Stimulated activated CD4-positive, alpha-beta T cell treated with anti-CD3 and anti-CD28 coated beads, Interleukin-12 subunit alpha, Interleukin-12 subunit beta, amount 100 ng/mL, for 24 hours (primary cell): Measurements from ENCODE around the gene USP10.
"Not testable (repeated sequence)": the region's sequence is repeated elsewhere in the genome, so short reads cannot be mapped to it uniquely, and the experiment has no call there.

ENCODE experiments used
- DNase-seq, 2 experiments: peaks; one replicate each; pipeline ENCODE4 v3.0.0-alpha.2; 2020; ENCODE audit warnings: low read depth in 2 of 2

The USP10 gene

DNA sequence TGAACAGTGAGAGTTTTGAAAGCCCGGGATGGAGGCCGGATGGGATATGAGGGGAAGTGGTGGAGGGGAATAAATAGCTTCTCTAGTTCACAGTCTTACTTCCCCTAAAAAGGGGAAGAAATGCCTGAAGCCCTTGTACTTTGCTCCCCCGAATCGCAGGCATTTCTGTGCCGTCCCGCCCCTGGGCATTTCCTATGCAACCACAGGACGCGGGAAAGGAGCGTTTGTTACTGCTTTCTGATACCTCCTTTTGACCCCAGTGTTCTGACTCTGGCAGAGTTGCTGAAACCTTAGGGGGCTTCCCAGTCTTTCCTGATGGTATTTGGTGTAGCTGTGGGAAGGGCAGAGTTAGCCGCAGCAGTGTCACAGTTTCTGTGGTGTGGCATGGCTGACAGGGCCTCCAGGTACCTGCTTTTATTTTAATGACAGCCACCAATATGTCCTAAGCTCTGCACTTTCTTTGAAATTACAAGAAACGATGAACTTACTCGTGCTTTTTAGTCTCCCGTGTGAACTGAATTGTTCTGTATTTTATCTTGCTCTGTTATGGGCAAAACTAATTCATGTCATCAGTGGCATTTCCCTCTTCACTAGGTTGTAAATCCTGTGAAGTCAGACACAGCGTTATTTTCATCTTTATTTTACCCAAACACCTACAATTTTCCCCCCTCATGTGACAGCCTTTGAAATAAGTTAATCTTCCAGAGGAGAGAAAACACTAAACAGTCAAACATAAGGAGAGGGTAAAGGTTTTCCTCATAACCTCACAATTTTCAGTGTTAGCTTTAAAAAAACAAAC is 27.1 kb downstream of the USP10 start:
- no peak for DNase-seq

DNA sequence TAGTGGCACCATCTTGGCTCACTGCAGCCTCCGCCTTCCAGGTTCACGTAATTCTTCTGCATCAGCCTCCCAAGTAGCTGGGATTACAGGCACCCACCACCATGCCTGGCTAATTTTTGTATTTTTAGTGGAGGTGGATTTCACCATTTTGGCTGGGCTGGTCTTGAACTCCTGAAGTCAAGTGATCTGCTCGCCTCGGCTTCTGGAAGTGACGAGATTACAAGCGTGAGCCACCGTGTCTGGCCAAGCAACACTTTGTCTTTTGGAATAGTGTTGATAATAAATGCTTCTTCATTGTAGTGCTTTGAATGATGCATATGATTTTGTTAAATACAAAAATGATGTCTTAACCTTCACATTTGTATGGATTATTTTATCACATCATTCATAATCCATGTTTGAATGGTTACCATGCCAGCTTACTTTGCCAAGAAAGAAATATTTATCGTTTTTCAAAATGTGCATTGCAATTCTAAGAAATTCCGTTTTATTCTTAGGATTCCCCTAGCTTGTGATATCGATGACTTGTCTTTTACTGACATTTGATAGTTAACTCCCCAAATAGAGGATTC is 29.1 kb downstream of the USP10 start:
- no peak for DNase-seq

DNA sequence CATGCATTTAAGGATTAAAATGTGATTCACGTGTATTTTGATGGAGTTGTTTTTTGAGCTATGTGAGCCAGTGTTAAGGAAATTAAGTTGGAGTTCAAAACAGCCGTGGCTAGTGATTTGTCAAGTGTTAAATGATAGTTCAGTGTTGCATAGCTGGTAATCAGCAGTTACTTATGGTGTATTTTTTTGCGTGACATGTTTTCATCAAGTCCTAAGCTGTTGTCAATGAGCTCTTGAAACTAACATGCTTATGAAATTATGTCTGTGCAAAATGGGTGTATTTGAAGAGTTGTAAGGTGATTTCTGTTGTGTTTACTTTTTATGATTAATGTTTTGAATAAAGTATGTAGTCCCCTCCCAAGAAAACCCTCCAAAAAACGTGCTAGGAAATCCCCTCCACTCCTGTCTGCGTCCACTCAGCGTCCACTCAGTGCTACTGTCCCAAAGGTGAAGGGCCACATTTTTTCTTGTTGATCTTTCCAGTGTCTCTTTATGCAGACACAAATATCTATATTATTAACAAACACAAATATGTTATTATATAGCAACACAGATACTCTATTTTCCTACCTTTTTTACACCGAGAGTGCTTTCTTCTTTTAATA is 30.0 kb downstream of the USP10 start:
- no peak for DNase-seq

DNA sequence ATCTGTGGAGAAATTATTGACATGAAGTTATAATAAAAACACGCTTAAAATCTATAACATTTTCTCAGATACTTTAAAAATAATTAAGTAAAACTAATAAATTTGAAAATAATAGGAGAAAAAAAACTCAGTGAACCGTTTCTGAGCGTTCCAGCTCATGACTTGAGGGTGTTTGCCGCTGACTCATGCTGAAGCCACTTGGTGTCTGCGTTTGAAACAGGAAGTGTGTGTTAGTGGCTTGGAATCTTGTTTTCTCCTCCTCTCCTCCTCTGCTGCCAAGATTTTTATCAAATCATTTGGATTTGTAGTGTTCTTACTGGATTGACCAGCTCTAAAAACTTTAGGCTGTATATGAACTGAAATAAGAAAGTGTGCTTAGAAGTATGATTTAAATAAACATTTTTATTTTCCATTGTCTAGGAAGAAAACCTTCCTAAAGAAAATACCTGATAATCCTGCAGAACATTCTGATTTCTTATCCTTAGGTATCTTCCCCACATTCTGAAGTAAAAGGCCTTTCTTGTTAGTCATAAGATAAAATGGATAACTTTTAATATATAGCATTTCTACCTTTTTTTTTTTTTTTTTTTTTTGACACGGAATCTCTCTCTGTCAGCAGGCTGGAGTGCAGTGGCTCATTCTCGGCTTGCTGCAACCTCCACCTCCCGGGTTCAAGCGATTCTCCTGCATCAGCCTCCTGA is 30.8 kb downstream of the USP10 start:
- no peak for DNase-seq

DNA sequence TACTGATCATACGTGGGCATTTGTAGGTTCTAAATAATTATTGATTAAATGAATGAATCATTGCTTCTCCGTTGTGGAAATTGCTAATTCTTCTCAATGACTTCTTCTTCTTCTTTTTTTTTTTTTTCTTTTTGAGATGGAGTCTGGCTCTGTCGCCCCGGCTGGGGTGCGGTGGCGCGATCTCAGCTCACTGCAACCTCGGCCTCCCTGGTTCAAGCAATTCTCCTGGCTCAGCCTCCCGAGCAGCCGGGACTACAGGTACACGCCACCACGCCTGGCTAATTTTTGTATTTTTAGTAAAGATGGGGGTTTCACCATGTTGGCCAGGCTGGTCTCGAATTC is 32.5 kb downstream of the USP10 start:
- not testable (repeated sequence) for DNase-seq

DNA sequence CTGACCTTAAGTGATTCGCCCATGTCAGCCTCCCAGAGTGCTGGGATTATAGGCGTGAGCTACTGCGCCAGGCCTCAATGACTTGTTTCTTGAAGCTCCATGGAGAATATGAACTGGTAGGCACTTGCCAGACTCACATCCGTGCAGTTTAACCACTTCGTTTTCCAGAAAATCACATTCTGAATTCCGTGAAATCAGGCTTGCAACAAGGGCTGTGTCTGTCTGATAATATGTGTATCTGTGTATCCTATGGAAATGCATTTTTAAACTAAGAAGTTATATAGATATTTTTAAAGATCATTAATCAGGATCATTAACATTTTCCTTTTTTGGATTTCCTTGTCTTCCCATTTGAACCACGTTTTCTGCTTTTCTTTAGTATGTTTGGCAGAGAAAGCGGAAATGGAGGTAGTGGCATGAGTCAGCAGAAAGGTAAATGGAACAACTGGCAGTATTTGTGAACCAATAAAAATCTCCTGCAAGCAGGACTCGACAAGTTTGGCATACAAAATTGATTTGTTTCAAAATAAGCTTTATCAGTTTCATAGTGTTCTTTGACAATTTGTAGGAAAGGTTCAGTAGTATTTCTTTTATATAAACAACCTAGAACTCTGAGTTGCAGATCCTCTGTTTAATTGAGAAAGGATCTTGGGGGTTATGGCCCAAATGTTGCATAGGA is 33.0 kb downstream of the USP10 start:
- DNase-seq, result no peak

DNA sequence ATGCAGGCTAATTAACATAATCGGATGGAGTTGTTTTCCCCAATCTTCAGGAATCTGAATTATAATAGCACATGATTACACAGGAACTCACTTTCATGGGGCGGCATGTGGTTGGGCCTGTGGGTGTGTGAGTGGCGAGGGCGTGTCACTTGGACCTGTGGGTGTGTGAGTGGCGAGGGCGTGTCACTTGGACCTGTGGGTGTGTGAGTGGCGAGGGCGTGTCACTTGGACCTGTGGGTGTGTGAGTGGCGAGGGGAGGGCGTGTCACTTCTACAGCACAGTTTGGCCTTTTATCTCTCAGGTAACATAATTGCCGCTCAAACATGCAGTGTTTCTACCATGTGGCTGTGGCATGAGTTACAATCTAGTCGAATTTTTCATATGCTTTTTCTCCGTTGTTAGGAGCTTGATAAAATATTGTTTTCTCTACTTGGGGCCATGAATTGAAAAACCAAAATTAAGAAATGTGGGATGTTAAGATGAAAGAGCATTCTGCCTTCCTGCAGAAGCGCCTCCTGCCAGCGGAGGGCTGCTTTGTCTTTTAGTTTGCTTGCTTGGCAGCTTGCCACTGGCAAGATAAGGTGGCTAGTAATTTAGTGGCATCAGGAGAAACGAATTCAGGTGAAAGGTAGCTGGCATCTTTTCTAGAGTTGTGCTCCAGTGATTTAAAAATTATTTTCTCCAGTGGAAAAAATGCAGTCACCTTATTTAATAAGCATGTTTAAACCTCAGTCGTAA is 36.2 kb downstream of the USP10 start:
- no peak for DNase-seq

DNA sequence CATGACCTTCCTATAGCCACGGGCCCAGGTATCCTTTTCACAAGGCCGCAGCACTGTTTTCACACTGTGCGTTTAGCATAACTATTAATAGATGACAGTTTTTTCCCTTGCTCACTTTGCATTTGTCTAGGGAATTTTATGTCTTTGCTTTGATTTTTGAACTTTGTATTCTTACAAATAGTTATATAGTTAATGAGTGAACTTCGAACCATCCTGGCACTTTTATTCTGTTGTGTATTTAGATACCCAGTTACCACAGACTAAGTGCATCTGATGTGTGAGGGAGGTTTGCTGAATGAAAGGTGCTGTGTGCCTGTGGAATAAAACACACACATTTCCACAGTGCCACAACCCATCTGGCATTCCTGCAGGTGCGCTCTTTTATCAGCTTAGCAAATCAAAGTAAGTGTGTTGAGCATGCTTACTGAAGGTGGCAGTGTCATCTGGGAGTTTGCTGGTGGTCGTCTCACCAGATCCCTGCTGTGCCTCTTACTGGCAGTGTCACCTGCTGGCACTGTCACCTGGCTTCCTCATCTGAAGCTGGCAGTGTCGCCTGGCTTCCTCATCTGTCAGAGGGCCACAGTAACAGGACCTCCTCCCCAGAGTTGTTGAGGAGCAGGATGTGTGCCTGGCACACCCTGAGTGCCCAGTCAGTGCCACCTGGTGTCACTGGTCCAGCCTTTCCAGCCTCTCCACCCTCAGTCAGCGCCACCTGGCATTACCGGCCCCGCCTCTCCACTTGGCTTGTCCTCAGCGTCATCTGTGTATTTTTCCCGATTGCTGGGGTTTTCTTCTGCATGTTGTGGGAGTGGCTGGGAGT is 37.6 kb downstream of the USP10 start:
- no peak for DNase-seq

DNA sequence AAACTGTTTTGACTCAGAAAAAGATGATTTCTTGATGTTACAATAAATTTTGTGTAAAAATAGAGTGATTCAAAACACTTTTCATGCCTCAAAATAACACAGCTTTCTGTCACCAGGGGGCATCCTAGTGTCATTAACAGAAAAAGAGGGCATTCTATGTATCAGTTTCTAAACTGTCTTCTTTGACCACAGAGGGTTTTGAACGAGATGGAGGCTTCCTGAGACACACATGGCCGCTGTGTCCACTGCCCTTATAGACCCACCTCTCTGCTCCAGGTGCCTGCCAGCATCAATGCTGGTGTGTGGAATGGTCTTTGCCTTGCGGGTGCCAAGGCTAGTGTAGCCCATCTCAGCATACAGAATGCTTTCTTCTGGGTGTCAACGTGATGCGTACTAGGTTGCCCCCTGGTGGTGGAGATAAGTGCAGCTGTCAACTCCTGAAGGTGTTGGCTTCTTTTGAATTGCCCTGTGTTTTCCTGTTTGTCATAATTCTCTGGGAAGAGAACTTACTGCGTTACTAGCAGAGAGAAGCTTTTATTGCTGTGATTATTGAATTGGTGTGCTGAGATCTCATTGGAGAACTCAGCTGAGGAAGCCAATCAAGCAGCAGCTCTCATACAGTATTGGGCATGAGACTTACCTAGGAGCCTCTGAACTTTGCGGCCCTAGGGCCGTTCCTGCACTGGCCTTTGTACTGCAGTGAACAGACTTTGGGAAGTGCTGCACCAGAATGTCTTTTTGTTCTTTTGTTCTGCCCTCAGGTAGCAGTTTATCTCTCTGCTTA is 38.6 kb downstream of the USP10 start:
- DNase-seq, result peak; percentile 31 to 73

DNA sequence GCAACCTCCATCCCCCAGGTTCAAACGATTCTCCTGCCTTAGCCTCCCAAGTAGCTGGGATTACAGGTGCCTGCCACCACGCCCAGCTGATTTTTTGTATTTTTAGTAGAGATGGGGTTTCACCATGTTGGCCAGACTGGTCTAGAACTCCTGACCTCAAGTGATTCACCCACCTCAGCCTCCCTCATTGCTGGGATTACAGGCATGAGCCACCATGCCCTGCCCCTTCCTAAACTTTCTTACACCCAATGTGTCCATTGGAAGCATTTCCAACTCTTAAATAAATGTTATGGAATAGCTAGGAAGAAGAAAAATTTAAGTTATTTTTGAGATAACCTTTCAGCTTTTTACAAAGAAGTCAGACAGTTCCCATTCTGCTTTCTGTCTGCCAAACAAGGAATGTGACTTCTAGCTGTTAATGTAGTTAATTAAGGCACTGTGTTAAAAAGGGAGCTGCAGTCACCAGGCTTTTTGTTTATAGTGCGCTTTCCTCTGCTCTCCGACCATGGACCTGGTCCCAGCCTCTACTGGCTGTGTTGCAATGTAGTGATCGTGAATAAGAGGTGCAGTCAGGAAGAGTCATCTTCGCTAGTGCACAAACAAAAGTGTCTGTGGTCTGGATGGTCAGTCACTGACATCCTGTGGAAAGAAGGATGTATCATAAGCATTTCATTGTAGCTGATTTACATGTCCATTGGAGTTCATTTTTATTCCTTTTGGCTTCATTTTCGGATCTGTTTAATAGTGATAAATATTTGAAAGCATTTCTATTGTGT is 39.7 kb downstream of the USP10 start:
- no peak for DNase-seq

DNA sequence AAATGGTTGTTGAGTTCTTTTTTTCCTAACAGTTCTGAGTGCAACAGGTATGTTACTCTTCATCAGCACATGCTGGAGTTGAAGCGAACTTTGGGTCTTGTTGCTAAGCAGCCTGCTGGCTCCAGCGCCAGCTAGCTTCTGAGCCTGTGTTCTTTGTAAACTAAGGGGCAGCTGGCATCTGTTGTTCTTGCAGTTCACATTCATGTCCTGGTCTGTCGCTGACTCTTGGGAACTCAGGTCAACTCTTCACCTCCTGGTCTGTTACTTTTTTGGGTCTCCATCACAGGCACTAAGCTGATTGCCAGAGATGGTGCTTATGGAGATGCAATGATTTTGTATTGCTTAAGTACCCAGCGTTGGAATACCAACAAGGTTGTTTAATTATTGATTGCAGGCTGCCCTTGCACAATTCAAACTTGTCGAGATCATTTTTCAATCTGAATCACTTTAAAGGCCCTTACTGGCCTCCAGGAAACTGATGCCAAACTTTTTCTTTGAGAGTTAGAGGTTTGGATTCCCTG is 40.9 kb downstream of the USP10 start:
- no peak for DNase-seq

DNA sequence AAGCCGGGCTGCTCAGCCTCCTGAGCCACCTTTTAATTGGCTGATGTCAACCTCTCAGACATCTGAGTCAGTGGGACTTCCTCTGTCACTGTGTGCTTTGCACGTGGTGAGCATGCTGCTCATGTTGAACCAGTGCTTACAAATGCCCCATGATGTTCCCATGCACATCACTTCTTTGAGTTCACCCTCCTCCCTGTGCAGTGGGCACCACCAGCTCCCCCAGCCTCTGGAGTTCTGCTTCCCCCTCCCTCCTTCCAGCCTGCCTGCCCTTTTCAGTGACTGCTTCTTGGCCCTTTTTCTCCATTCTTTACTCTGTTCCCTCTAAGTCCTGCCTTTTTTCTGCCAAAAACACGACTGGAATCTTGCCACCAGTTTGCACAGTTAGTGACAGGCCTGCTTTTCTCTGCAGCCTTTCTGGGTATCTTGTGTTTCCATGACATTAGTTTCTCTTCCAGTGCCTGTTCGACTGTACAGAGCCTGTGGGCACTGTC is 41.6 kb downstream of the USP10 start:
- no peak for DNase-seq

DNA sequence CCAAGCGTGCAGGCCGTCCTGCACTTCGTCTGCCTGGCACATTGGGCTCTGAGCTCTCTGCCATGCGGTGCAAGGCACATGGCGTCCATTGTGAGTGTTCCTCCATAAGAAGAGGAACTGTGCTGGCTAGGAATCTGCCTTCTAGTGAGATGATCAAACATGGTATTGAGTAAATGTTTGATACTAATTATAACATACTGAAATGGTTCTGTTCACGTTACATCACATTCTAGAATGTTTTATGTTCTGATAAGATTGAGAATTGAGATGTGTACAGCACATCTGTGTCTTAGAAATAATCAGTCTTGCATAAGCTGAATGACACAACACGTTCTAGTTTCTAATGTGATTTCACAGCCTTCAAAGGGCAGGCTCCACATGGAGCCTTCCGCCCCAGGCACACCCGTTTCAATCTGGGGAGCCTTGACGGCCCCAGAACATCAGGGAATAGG is 42.9 kb downstream of the USP10 start:
- no peak for DNase-seq

DNA sequence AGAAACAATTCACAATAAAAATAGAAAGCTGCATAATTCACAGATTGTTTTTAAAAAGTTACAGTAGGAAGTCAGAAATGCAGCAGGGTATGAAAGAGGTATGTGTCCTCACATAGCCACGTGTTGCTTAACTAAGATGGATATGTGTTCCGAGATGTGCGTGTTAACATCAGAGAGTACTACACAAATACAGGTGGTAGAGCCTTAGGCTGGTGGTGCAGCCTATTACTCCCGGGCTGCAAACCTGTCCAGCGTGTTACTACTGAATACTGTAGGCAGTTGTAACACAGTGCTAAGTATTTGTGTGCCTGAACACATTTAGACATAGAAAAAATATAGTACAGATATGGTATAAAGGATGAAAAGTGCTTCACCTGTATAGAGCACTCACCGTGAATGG is 46.4 kb downstream of the USP10 start:
- no peak for DNase-seq

DNA sequence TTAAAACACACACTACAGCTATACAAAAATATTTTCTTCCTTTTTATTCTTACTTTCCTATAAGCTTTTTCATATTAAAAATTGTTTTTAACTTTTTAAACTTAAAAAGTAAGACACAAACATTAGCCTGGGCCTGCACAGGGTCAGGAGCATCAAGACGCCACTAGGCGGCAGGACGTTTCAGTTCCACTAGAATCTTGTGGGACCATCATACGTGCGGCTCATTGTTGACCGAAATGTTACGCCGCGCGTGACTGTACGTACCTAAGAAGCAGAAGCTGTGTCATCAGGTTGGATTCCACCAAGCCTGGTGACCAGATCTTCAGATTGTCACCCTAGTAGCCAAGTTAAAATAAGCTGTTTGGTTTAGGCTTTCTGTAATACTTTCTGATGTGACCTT is 47.1 kb downstream of the USP10 start:
- no peak for DNase-seq

DNA sequence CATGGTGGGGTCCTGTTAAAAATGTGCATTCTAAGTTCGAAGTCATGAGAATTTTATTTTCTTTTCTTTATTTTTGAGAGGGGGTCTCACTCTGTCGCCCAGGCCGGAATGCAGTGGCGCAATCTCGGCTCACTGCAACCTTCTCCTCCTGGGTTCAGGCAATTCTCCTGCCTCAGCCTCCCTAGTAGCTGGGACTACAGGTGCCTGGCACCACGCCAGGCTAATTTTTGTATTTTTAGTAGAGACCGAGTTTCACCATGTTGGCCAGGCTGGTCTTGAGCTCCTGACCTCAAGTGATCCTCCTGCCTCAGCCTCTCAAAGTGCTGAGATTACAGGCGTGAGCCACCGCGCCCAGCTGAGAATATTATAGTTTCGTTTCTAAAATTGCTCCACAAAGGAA is 48.4 kb downstream of the USP10 start:
- DNase-seq, result not testable (repeated sequence)

DNA sequence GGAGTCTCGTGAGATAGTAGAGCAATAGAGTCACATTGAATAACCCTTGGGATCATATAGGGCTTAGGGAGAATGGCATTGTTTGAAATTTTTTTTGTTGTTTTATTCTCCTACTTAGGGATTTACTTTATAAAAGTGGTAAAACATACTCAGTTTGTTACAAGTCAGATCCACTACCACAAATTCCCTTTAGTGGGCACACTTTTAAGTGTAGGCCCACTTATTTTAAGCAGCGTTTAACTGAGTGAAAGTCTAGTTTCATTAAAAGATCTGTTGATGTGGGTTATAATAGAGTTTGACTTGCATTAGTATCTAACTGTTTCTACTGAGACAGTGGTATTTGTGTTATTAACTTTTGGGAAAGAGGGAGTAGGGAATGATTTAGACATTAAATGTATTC is 49.3 kb downstream of the USP10 start:
- DNase-seq, result no peak

DNA sequence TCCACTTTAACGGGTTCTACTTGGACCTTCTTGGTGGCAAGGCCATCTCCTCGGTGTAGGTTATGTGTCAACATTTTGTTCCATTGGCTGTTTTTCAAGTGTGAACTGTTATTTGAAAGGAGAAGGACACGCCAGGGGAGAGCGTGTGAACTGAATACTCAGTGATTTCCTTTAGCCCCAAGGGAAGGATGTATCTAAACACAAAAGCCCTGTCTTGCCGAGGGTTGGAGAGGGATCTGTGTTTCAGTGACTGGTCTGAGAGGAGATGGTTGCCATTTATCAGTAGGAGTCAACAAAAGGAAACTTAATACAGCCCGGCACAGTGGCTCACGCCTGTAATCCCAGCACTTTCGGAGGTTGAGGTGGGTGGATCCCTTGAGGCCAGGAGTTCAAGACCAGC is 50.0 kb downstream of the USP10 start:
- no peak for DNase-seq

DNA sequence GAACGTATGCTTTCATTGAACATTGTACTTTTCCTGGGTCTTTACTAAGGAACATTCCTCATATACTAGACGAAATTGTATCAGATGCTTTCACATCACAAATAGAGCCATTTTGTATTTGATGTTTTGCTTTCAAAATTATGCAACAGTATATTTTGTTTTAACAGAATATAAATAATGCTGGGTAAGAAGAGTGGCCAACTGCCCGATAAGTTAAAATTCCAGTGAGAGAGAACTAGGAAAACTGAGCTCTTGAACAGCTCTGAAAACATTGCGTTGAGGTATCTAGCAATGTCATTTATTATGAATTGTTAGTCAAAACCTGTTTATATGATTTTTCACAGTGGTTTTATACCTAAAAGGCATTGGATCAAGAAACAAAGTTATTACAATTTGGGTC is 50.8 kb downstream of the USP10 start:
- DNase-seq, result no peak
